Ishikawa (cell line): ENCODE measurements around the gene CMSS1.

Experiments used
- CEBPB ChIP-seq: IDR thresholded peaks from 2 replicates; pipeline ENCODE4 v1.6.1; 2012
- CREB1 ChIP-seq: IDR thresholded peaks from 2 replicates; pipeline ENCODE4 v1.6.1; 2012; ENCODE audit warnings: low read depth
- EGR1 ChIP-seq: IDR thresholded peaks from 2 replicates; pipeline ENCODE4 v1.6.1; 2012
- EP300 ChIP-seq: IDR thresholded peaks from 2 replicates; pipeline ENCODE4 v1.6.1; 2012; ENCODE audit warnings: borderline replicate concordance
- FOXM1 ChIP-seq: IDR thresholded peaks from 2 replicates; pipeline ENCODE4 v1.6.1; 2012; ENCODE audit warnings: low read depth, borderline replicate concordance
- MAX ChIP-seq: IDR thresholded peaks from 2 replicates; pipeline ENCODE4 v1.6.1; 2012
- NFIC ChIP-seq: IDR thresholded peaks from 2 replicates; pipeline ENCODE4 v1.6.1; 2012
- RAD21 ChIP-seq: IDR thresholded peaks from 2 replicates; pipeline ENCODE4 v1.6.1; 2012; ENCODE audit warnings: low read depth
- REST ChIP-seq: IDR thresholded peaks from 2 replicates; pipeline ENCODE4 v1.6.1; 2012; ENCODE audit warnings: low read depth, mild to moderate bottlenecking
- TAF1 ChIP-seq: IDR thresholded peaks from 2 replicates; pipeline ENCODE4 v1.6.1; 2012; ENCODE audit warnings: low read depth, mild to moderate bottlenecking
- TCF12 ChIP-seq: IDR thresholded peaks from 2 replicates; pipeline ENCODE4 v1.6.1; 2012; ENCODE audit warnings: low read depth
- TEAD4 ChIP-seq: IDR thresholded peaks from 2 replicates; pipeline ENCODE4 v1.6.1; 2012
- USF1 ChIP-seq: IDR thresholded peaks from 2 replicates; pipeline ENCODE4 v1.6.1; 2012
- YY1 ChIP-seq: IDR thresholded peaks from 2 replicates; pipeline ENCODE4 v1.6.1; 2012; ENCODE audit warnings: low read depth
- ZBTB7A ChIP-seq: IDR thresholded peaks from 2 replicates; pipeline ENCODE4 v1.6.1; 2012; ENCODE audit warnings: low read depth

The CMSS1 gene

DNA sequence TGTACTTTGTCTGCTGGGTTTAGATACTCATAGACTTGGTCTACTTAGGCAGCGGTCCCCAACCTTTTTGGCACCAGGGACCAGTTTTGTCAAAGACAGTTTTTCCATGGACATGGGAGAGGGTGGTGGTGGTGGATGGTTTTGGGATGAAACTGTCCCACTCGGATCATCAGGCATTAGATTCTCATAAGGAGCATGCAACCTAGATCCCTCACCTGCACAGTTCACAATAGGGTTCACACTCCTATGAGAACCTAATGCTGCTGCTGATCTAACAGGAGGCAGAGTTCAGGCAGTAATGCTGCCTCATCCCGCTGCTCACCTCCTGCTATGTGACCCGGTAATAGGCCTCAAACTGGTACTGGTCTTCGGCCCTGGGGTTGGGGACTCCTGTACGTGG, 45.3 kb downstream of the CMSS1 start:
- no peak for TF ChIP-seq USF1
- no peak for TF ChIP-seq TEAD4
- no peak for TF ChIP-seq CREB1
- no peak for TF ChIP-seq MAX
- no peak for TF ChIP-seq NFIC
- TF ChIP-seq TCF12, result no peak
- TF ChIP-seq EP300, result no peak
- TF ChIP-seq FOXM1, result no peak
- no peak for TF ChIP-seq TAF1
- TF ChIP-seq EGR1, result no peak
- TF ChIP-seq RAD21, result no peak
- TF ChIP-seq REST, result no peak
- TF ChIP-seq ZBTB7A, result no peak
- no peak for TF ChIP-seq YY1

DNA sequence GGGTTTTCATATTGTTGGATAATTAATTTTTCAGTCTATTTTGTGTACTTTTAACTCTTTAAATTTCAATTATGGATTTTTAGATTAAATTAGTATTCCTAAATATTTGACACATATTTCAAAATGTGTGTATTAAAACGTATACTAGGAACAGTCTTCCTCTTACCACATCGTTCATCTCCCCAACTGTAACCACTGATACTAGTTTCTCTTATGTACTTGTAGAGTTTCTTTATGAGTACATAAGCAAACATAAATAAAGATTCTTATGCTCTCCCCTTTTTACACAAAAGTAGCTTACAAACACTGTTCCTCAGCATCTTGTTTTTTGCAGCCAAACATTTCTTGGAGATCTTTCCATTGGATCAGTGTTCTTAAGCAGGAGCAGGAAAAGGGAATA, 45.9 kb downstream of the CMSS1 start:
- TF ChIP-seq CEBPB (no peak), RAD21 (no peak), TCF12 (no peak), REST (no peak), FOXM1 (no peak)

DNA sequence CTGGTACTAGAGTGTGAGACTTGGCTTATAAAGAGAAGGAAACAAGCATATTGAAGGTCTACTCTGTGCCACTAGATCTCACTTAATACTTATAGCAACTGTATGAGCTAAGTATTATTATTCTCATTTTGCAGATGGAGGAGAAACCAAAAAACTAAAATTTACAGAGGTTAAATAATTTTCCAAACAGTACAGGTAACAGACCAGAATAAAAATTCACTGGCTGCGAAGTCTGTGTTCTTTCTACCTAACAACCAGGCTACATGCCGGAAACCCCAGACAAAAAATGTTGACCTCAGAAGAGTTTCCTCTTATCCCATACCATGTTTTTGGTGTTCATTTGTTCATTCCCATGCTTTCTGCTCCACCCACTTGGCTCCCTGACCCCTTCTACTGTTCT, 46.6 kb downstream of the CMSS1 start:
- TF ChIP-seq TCF12 (no peak), TEAD4 (no peak), CREB1 (no peak), RAD21 (no peak), USF1 (no peak), YY1 (no peak), EP300 (no peak), CEBPB (no peak), ZBTB7A (no peak), FOXM1 (no peak), NFIC (no peak), MAX (no peak), TAF1 (no peak), EGR1 (no peak), REST (no peak)

- TF ChIP-seq CEBPB (no peak), TCF12 (no peak), TEAD4 (no peak), USF1 (no peak), TAF1 (no peak), CREB1 (no peak), REST (no peak), NFIC (no peak), YY1 (no peak), ZBTB7A (no peak), RAD21 (no peak), MAX (no peak), EP300 (no peak), EGR1 (no peak), FOXM1 (no peak)
Observed at GRCh38 chr3:99865321-99865720, 47.7 kb downstream of the CMSS1 start.
